Ovary (tissue), 9 donors: ENCODE data around the gene PDS5B. TPM values are rescaled to one million over a fixed set of nuclear protein-coding genes. Genes with fewer than 3 reads are reported as not detected.

Experiments used
- DNase-seq, 5 donors: peaks; one replicate each; pipeline ENCODE4 v3.0.0-alpha.2; 2019 to 2020
- H3K27ac ChIP-seq, 2 donors: fragments of 200-600 bp; one replicate each; pipeline versions ENCODE4 v1.5.1 to v1.8.0; 2019 to 2022
- H3K27me3 ChIP-seq: fragments of 200-600 bp; one replicate; pipeline ENCODE4 v1.8.0; 2022
- H3K36me3 ChIP-seq: fragments of 200-600 bp; sonication (generic); one replicate; pipeline ENCODE4 v1.5.1; 2019
- H3K4me1 ChIP-seq: one replicate; pipeline ENCODE4 v1.8.1; 2013; ENCODE audit warnings: mild to moderate bottlenecking, moderate library complexity; ENCODE audit not compliant: insufficient read depth
- H3K4me3 ChIP-seq: fragments of 200-600 bp; sonication (generic); one replicate; pipeline ENCODE4 v1.5.1; 2017
- H3K9me3 ChIP-seq, 2 donors: fragments of 200-600 bp in 1 of 2; sonication (generic) in 1 of 2; one replicate each; pipeline versions ENCODE4 v1.5.1 to v1.8.1; 2013 to 2019; ENCODE audit warnings: mild to moderate bottlenecking in 1 of 2, moderate library complexity in 1 of 2
- CTCF ChIP-seq, 3 donors: fragments of 450-650 bp in 2 of 3; fragments of 200-600 bp in 1 of 3; IDR thresholded peaks; one replicate each; pipeline versions ENCODE4 v1.5.1 to v1.8.0; 2016 to 2022; ENCODE audit warnings: antibody characterized with exemption in 3 of 3, mild to moderate bottlenecking in 1 of 3
- EP300 ChIP-seq: sonication (generic); formaldehyde crosslinking; IDR thresholded peaks from one replicate; pipeline ENCODE4 v1.6.1; 2017; ENCODE audit warnings: antibody characterized with exemption
- POLR2A ChIP-seq: fragments of 450-650 bp; IDR thresholded peaks from one replicate; pipeline ENCODE4 v1.6.1; 2017; ENCODE audit warnings: antibody characterized with exemption, mild to moderate bottlenecking, moderate library complexity
- WGBS, 3 donors: extraction: QIAGEN DNeasy Blood & Tissue Kit in 1 of 3; methylation state at CpG; one replicate each; pipeline versions ENCODE4 v1.1.5 to v1.1.7; 2013 to 2017; 5-methylcytosine and 5-hydroxymethylcytosine counted together
- intact Hi-C, 4 donors: fragments of 100-400 bp; cut with DNase I; formaldehyde crosslinking; loops; one replicate each; pipeline versions ENCODE4 v1.11.0 to v1.15.1; 2022 to 2023
- polyA plus RNA-seq, 2 donors: library from polyadenylated mRNA; stranded (reverse); fragments of 200-250 nt in 1 of 2; fragments of 350-450 nt in 1 of 2; fragmentation: Illumina TruSeq in 1 of 2; extraction: RNeasy Lipid Tissue Mini Kit (QIAGEN cat#74804) in 1 of 2; gene quantifications; one replicate each; pipeline ENCODE4 v1.2.3, GENCODE V29; 2013 to 2014
- total RNA-seq, 7 donors: library from RNA; depleted of rRNA in 2 of 7; stranded (reverse); fragments of >200 nt in 2 of 7; fragmentation: NEBNext Ultra II Directional in 3 of 7; extraction: Animal tissue kit (Norgen Biotek cat#: 25700) in 3 of 7; gene quantifications; one replicate each; pipeline versions ENCODE4 v1.1.0 to v1.2.4, GENCODE V29; 2016 to 2023
- donor health status: DM: no; HTN: no; CAD: no; lungs with moderate emphysema.
- donor health status: DM: no; HTN: no; CAD: no.
- donor health status: Bipolar disorder and iron deficiency.
- donor health status: DM: yes; HTN: yes; CAD: no.
- donor health status: DM: no; HTN: no; CAD: no.
- donor health status: DM: yes; HTN: yes; CAD: no.

PDS5B gene
- total and polyA plus RNA-seq, 9 donors: 13.6 to 74.9 (median 55.5) TPM

- H3K36me3 ChIP-seq: no peaks in the 10 kb centered on the region
Measured at GRCh38 chr13:32676242-32676641, 90.0 kb downstream of the PDS5B start.

GRCh38 chr13:32682130-32682529 is 95.9 kb downstream of the PDS5B start:
- no peak overlapping the region for H3K27ac ChIP-seq
- no peaks in the 10 kb centered on the region for H3K27me3 ChIP-seq
- no peaks in the 10 kb centered on the region for H3K36me3 ChIP-seq
- TF ChIP-seq EP300 (no peak), CTCF (IDR thresholded peaks at IDR 0.05) (no peak), POLR2A (no peak)
- no peak overlapping the region for H3K4me3 ChIP-seq
- intact Hi-C loops: no loop called here
- WGBS, 3 donors: 73 to 86% (median 85%) methylated on average over 1 of the region's 1 CpG
- no peaks in the 10 kb centered on the region for H3K4me1 ChIP-seq
- no peak for DNase-seq
- H3K9me3 ChIP-seq: no peaks in the 10 kb centered on the region

More at GRCh38 chr13:32676242-32676641, 90.0 kb downstream of the PDS5B start:
- Histone ChIP-seq H3K9me3 (no peaks in the 10 kb centered on the region), H3K27ac (no peak overlapping the region), H3K4me3 (no peak overlapping the region), H3K27me3 (no peaks in the 10 kb centered on the region), H3K4me1 (no peaks in the 10 kb centered on the region)
- 84 to 92% (median 89%) methylated on average over 4 of the region's 4 CpGs for WGBS, 3 donors
- intact Hi-C loops: no loop called here
- no peak for DNase-seq
- TF ChIP-seq CTCF (IDR thresholded peaks at IDR 0.05) (no peak), POLR2A (no peak), EP300 (no peak)

GRCh38 chr13:32682740-32683139 is 96.5 kb downstream of the PDS5B start:
- no peaks in the 10 kb centered on the region for H3K36me3 ChIP-seq
- DNase-seq: no peak
- no peaks in the 10 kb centered on the region for H3K9me3 ChIP-seq
- 93 to 97% (median 94%) methylated on average over 6 of the region's 6 CpGs for WGBS, 3 donors
- intact Hi-C loops: no loop called here
- no peaks in the 10 kb centered on the region for H3K4me1 ChIP-seq
- no peak overlapping the region for H3K27ac ChIP-seq
- no peaks in the 10 kb centered on the region for H3K27me3 ChIP-seq
- H3K4me3 ChIP-seq: no peak overlapping the region
- no peak for TF ChIP-seq CTCF (IDR thresholded peaks at IDR 0.05)
- no peak for TF ChIP-seq POLR2A
- TF ChIP-seq EP300: no peak

- DNase-seq: no peak
- Histone ChIP-seq H3K27me3 (no peaks in the 10 kb centered on the region), H3K27ac (no peak overlapping the region), H3K9me3 (no peaks in the 10 kb centered on the region), H3K4me3 (no peak overlapping the region), H3K36me3 (no peaks in the 10 kb centered on the region), H3K4me1 (no peaks in the 10 kb centered on the region)
- no peak for TF ChIP-seq POLR2A
- TF ChIP-seq EP300: no peak
- TF ChIP-seq CTCF (IDR thresholded peaks at IDR 0.05): no peak
- intact Hi-C loops: no loop called here
- WGBS, 3 donors: 96 to 99% (median 96%) methylated on average over 2 of the region's 2 CpGs
Measured at GRCh38 chr13:32687275-32687674, 101.0 kb downstream of the PDS5B start.
